ENCODE measurements around the gene MYO15B. TPM values are rescaled to one million over a fixed set of nuclear protein-coding genes. Genes with fewer than 3 reads are reported as not detected.

Gene MYO15B
- total RNA-seq, 1 donor from 2014 or later = 337 TPM

- Mint-ChIP-seq H3K27ac (no peak overlapping the region), H3K4me3 (ENCODE audit: low read depth) (no peak overlapping the region), H3K36me3 (ENCODE audit: insufficient read depth) (peaks cover 5% of the 10 kb centered on the region), H3K9me3 (ENCODE audit: low read depth) (no peaks in the 10 kb centered on the region), H3K27me3 (no peaks in the 10 kb centered on the region), H3K4me1 (ENCODE audit: low read depth) (no peaks in the 10 kb centered on the region)
- DNase-seq (ENCODE audit: low spot score, unreplicated experiment) = no peak
- TF ChIP-seq, protein P1, sequence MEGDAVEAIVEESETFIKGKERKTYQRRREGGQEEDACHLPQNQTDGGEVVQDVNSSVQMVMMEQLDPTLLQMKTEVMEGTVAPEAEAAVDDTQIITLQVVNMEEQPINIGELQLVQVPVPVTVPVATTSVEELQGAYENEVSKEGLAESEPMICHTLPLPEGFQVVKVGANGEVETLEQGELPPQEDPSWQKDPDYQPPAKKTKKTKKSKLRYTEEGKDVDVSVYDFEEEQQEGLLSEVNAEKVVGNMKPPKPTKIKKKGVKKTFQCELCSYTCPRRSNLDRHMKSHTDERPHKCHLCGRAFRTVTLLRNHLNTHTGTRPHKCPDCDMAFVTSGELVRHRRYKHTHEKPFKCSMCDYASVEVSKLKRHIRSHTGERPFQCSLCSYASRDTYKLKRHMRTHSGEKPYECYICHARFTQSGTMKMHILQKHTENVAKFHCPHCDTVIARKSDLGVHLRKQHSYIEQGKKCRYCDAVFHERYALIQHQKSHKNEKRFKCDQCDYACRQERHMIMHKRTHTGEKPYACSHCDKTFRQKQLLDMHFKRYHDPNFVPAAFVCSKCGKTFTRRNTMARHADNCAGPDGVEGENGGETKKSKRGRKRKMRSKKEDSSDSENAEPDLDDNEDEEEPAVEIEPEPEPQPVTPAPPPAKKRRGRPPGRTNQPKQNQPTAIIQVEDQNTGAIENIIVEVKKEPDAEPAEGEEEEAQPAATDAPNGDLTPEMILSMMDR (IDR thresholded peaks at IDR 0.05; ENCODE audit: unreplicated experiment) = no peak
Observed at GRCh38 chr17:75624021-75624420, 36.4 kb downstream of the MYO15B start.

- TF ChIP-seq, protein P1 (IDR thresholded peaks at IDR 0.05; ENCODE audit: unreplicated experiment) = no peak
- Mint-ChIP-seq H3K4me3 (ENCODE audit: low read depth) (no peak overlapping the region), H3K27me3 (no peaks in the 10 kb centered on the region), H3K36me3 (ENCODE audit: insufficient read depth) (peaks cover 3% of the 10 kb centered on the region), H3K9me3 (ENCODE audit: low read depth) (no peaks in the 10 kb centered on the region), H3K27ac (no peak overlapping the region), H3K4me1 (ENCODE audit: low read depth) (no peaks in the 10 kb centered on the region)
- DNase-seq (ENCODE audit: low spot score, unreplicated experiment) = no peak
Observed at GRCh38 chr17:75624714-75625345, 37.2 kb downstream of the MYO15B start.

- TF ChIP-seq, protein P1 (IDR thresholded peaks at IDR 0.05; ENCODE audit: unreplicated experiment) = peak; percentile 73
- Mint-ChIP-seq H3K36me3 (ENCODE audit: insufficient read depth) (peaks cover 3% of the 10 kb centered on the region), H3K27me3 (no peaks in the 10 kb centered on the region), H3K9me3 (ENCODE audit: low read depth) (no peaks in the 10 kb centered on the region), H3K4me1 (ENCODE audit: low read depth) (no peaks in the 10 kb centered on the region), H3K4me3 (ENCODE audit: low read depth) (no peak overlapping the region), H3K27ac (peak overlapping the region; percentile 74)
- peak; percentile 54 for DNase-seq (ENCODE audit: low spot score, unreplicated experiment)
Observed at GRCh38 chr17:75625813-75626486, 38.4 kb downstream of the MYO15B start.

GRCh38 chr17:75626496-75627038 lies 39.0 kb downstream of the MYO15B start:
- no peaks in the 10 kb centered on the region for H3K27me3 Mint-ChIP-seq
- TF ChIP-seq, protein P1 (IDR thresholded peaks at IDR 0.05; ENCODE audit: unreplicated experiment) = no peak
- H3K36me3 Mint-ChIP-seq (ENCODE audit: insufficient read depth) = peaks cover 3% of the 10 kb centered on the region
- no peaks in the 10 kb centered on the region for H3K4me1 Mint-ChIP-seq (ENCODE audit: low read depth)
- no peaks in the 10 kb centered on the region for H3K9me3 Mint-ChIP-seq (ENCODE audit: low read depth)
- H3K27ac Mint-ChIP-seq = no peak overlapping the region
- no peak for DNase-seq (ENCODE audit: low spot score, unreplicated experiment)
- no peak overlapping the region for H3K4me3 Mint-ChIP-seq (ENCODE audit: low read depth)

DNA sequence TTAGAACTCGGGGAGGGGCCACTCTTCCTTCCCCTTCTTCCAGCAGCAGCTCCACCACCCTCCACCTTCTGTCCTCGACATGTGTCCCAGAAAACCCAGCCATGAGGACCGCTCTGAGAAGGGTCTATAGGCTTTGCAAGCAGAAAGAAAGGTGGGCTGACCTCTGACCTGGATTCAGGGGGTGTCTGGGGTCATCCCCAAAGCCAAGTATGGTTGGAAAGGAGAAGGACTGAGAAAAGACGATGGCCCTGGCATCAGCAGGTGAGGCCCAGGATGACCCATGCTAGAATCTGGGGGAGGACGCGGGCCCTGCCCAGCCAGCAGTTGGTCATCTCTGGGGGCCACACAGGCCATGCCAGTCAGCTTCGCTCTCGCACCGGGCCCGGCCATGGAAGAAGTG lies 39.5 kb downstream of the MYO15B start:
- H3K36me3 Mint-ChIP-seq (ENCODE audit: insufficient read depth) = peaks cover 3% of the 10 kb centered on the region
- H3K4me3 Mint-ChIP-seq (ENCODE audit: low read depth) = no peak overlapping the region
- H3K4me1 Mint-ChIP-seq (ENCODE audit: low read depth) = no peaks in the 10 kb centered on the region
- TF ChIP-seq, protein P1 (IDR thresholded peaks at IDR 0.05; ENCODE audit: unreplicated experiment) = no peak
- no peaks in the 10 kb centered on the region for H3K27me3 Mint-ChIP-seq
- H3K27ac Mint-ChIP-seq = no peak overlapping the region
- DNase-seq (ENCODE audit: low spot score, unreplicated experiment) = no peak
- H3K9me3 Mint-ChIP-seq (ENCODE audit: low read depth) = no peaks in the 10 kb centered on the region
